Heart left ventricle (tissue), 13 donors: ENCODE data around the gene ACAA1.

Experiments
- CTCF ChIP-seq, 12 donors: fragments of 200-600 bp; sonication (generic) in 4 of 12; IDR thresholded peaks; one replicate each; pipeline versions ENCODE4 v1.5.0 to v1.8.0; 2018 to 2022; ENCODE audit warnings: antibody characterized with exemption in 12 of 12, mild to moderate bottlenecking in 5 of 12
- POLR2A ChIP-seq, 2 donors: fragments of 450-650 bp; IDR thresholded peaks; one replicate each; pipeline ENCODE4 v1.6.1; 2017; ENCODE audit warnings: antibody characterized with exemption in 2 of 2, mild to moderate bottlenecking in 2 of 2, moderate library complexity in 2 of 2
- donor health status: ischemic (EF 13 %, LVEDD 7.1; RV severe dilation, severe dysfunction).
- donor health status: DM: no; HTN: yes; CAD: no.
- donor health status: DM: no; HTN: no; CAD: no.
- donor health status: ischemic (EF 25% LVEDD 6.9; RV normal size, moderate dysfunction).
- donor health status: ischemic (EF 25% LVEDD 5.7; RV mildly dilated, moderate dysfunction).
- donor health status: ischemic (EF 35%, LVEDD 5.7; RV mildly dilated, moderate dysfunction).
- donor health status: nonischemic (EF 11% LVEDD 7.7; RV severe dilation, severe dysfunction).
- donor health status: DM: yes; HTN: yes; CAD: no.
- donor health status: PGD.
- donor health status: ischemic (EF 29% LVEDD 5.4; RV normal size, mild dysfunction).
- donor health status: nonischemic (EF 23%, LVEDD 6.1; RV moderate dilation, normal function).

GRCh38 chr3:38141952-38142273 is 5.0 kb upstream of the ACAA1 start:
- TF ChIP-seq CTCF (IDR thresholded peaks at IDR 0.05) (no peak), POLR2A (IDR thresholded peaks at IDR 0.05) (no peak)
